BLaER1 (cell line): ENCODE results near the gene OR1S2.
A peak's percentile ranks its signal among the peaks of the same experiment; 100 is the strongest.
"Not testable (repeated sequence)": the region's sequence is repeated elsewhere in the genome, so short reads cannot be mapped to it uniquely, and the experiment has no call there.

ENCODE experiments used
- H3K27ac ChIP-seq: shearing (Covaris generic); formaldehyde crosslinking; 2 replicates; pipeline ENCODE4 v1.8.1; 2022
- H3K27me3 ChIP-seq: shearing (Covaris generic); formaldehyde crosslinking; 2 replicates; pipeline ENCODE4 v1.8.1; 2022
- H3K36me3 ChIP-seq: shearing (Covaris generic); formaldehyde crosslinking; 2 replicates; pipeline ENCODE4 v1.8.1; 2022
- H3K4me1 ChIP-seq: shearing (Covaris generic); formaldehyde crosslinking; 2 replicates; pipeline ENCODE4 v1.8.1; 2022
- H3K4me2 ChIP-seq: shearing (Covaris generic); formaldehyde crosslinking; 2 replicates; pipeline ENCODE4 v1.8.1; 2022
- H3K4me3 ChIP-seq: shearing (Covaris generic); formaldehyde crosslinking; 2 replicates; pipeline ENCODE4 v1.8.1; 2022
- H3K9ac ChIP-seq: shearing (Covaris generic); formaldehyde crosslinking; 2 replicates; pipeline ENCODE4 v1.8.1; 2022
- H3K9me3 ChIP-seq: shearing (Covaris generic); formaldehyde crosslinking; 2 replicates; pipeline ENCODE4 v1.8.1; 2022
- H4K20me1 ChIP-seq: shearing (Covaris generic); formaldehyde crosslinking; 2 replicates; pipeline ENCODE4 v1.8.1; 2022
- Cebpa-rat ChIP-seq: shearing (Covaris generic); IDR thresholded peaks from 2 replicates; pipeline ENCODE4 v1.8.1; 2022

OR1S2 gene, protein sequence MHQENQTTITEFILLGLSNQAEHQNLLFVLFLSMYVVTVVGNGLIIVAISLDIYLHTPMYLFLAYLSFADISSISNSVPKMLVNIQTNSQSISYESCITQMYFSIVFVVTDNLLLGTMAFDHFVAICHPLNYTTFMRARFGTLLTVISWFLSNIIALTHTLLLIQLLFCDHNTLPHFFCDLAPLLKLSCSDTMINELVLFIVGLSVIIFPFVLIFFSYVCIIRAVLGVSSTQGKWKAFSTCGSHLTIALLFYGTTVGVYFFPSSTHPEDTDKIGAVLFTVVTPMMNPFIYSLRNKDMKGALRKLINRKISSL

GRCh38 chr11:58204042-58204441, at the start of gene OR1S2:
TSS of gene OR1S2 (minus strand) at chr11:58204142. CDS start at chr11:58204142, 0 bp downstream.
- no peak for TF ChIP-seq Cebpa-rat
- Histone ChIP-seq H3K27ac (no peak within 1 kb of the TSS), H3K9me3 (no peaks in the 10 kb centered on the region), H3K4me3 (no peak within 1 kb of the TSS), H4K20me1 (no peaks in the 10 kb centered on the region), H3K4me1 (peaks cover 6% of the 10 kb centered on the region; the same call in 1 of the 2 replicates), H3K4me2 (0 out of 2 replicates have a peak within 1 kb of the TSS, but pooled peaks have one; percentile 2), H3K9ac (no peak within 1 kb of the TSS), H3K27me3 (no peaks in the 10 kb centered on the region), H3K36me3 (no peaks in the 10 kb centered on the region)

DNA sequence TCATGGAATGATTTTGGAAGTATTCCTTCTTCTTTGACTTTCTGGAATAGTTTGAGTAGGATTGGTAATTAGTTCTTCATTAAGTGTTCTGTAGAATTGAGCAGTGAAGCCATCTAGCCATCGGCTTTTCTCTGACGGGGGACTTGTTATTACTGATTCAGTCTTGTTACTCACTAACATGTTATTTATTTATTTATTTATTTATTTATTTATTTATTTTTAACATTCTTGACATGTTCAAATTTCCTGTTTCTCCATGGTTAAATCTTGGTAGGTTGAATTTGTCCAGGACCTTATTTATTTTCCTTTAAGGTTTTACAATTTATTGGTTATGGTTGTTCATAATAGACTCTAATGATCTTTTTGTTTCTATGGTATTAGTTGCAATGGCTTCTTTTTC, 40.0 kb upstream of the OR1S2 start:
- TF ChIP-seq Cebpa-rat: no peak
- Histone ChIP-seq H3K36me3 (no peaks in the 10 kb centered on the region), H4K20me1 (no peaks in the 10 kb centered on the region), H3K4me3 (no peak overlapping the region), H3K9ac (no peak overlapping the region), H3K27me3 (no peaks in the 10 kb centered on the region), H3K4me1 (no peaks in the 10 kb centered on the region), H3K27ac (no peak overlapping the region), H3K4me2 (no peak overlapping the region), H3K9me3 (no peaks in the 10 kb centered on the region)

GRCh38 chr11:58227956-58228615, 24.1 kb upstream of the OR1S2 start:
- H3K9ac ChIP-seq: no peak overlapping the region
- H4K20me1 ChIP-seq: no peaks in the 10 kb centered on the region
- H3K4me2 ChIP-seq: no peak overlapping the region
- no peak overlapping the region for H3K4me3 ChIP-seq
- H3K36me3 ChIP-seq: no peaks in the 10 kb centered on the region
- no peaks in the 10 kb centered on the region; the same call in 1 of the 2 replicates for H3K9me3 ChIP-seq
- H3K27ac ChIP-seq: no peak overlapping the region
- no peaks in the 10 kb centered on the region for H3K27me3 ChIP-seq
- H3K4me1 ChIP-seq: no peaks in the 10 kb centered on the region
- TF ChIP-seq Cebpa-rat: no peak

- no peaks in the 10 kb centered on the region for H3K4me1 ChIP-seq
- H3K36me3 ChIP-seq: no peaks in the 10 kb centered on the region
- no peak overlapping the region for H3K27ac ChIP-seq
- H3K4me3 ChIP-seq: no peak overlapping the region
- no peaks in the 10 kb centered on the region for H4K20me1 ChIP-seq
- H3K9me3 ChIP-seq: no peaks in the 10 kb centered on the region
- H3K27me3 ChIP-seq: no peaks in the 10 kb centered on the region
- TF ChIP-seq Cebpa-rat: no peak
- no peak overlapping the region for H3K9ac ChIP-seq
- H3K4me2 ChIP-seq: no peak overlapping the region
Observed at GRCh38 chr11:58222721-58223120, 18.8 kb upstream of the OR1S2 start.

- H3K9me3 ChIP-seq: no peaks in the 10 kb centered on the region
- TF ChIP-seq Cebpa-rat: no peak
- H3K27ac ChIP-seq: no peak overlapping the region
- no peaks in the 10 kb centered on the region for H4K20me1 ChIP-seq
- H3K27me3 ChIP-seq: no peaks in the 10 kb centered on the region
- H3K4me3 ChIP-seq: no peak overlapping the region
- no peaks in the 10 kb centered on the region for H3K36me3 ChIP-seq
- no peak overlapping the region for H3K4me2 ChIP-seq
- H3K9ac ChIP-seq: no peak overlapping the region
- H3K4me1 ChIP-seq: no peaks in the 10 kb centered on the region
Observed at GRCh38 chr11:58216476-58216875, 12.5 kb upstream of the OR1S2 start.

GRCh38 chr11:58212420-58212819, 8.5 kb upstream of the OR1S2 start, which contains the start of gene OR1S1:
TSS of gene OR1S1 (plus strand) at chr11:58212720.
- not testable (repeated sequence) for H3K9me3 ChIP-seq, H3K9ac ChIP-seq, H3K4me1 ChIP-seq, H3K27ac ChIP-seq, H3K4me3 ChIP-seq, H4K20me1 ChIP-seq, H3K4me2 ChIP-seq, H3K36me3 ChIP-seq, H3K27me3 ChIP-seq

GRCh38 chr11:58199271-58199670, 4.7 kb downstream of the OR1S2 start:
- Histone ChIP-seq H3K27me3 (no peaks in the 10 kb centered on the region), H3K9me3 (peaks cover 6% of the 10 kb centered on the region), H3K36me3 (no peaks in the 10 kb centered on the region), H3K4me1 (peaks cover 6% of the 10 kb centered on the region; the same call in 1 of the 2 replicates), H3K9ac (no peak overlapping the region), H3K27ac (no peak overlapping the region), H4K20me1 (no peaks in the 10 kb centered on the region), H3K4me3 (no peak overlapping the region), H3K4me2 (no peak overlapping the region)
- TF ChIP-seq Cebpa-rat: no peak

GRCh38 chr11:58195939-58196338, 8.0 kb downstream of the OR1S2 start:
- H3K4me1 ChIP-seq: no peaks in the 10 kb centered on the region
- H3K27ac ChIP-seq: no peak overlapping the region
- H3K9ac ChIP-seq: no peak overlapping the region
- H3K27me3 ChIP-seq: no peaks in the 10 kb centered on the region
- no peak for TF ChIP-seq Cebpa-rat
- H3K36me3 ChIP-seq: no peaks in the 10 kb centered on the region
- peaks cover 6% of the 10 kb centered on the region for H3K9me3 ChIP-seq
- H3K4me3 ChIP-seq: no peak overlapping the region
- no peak overlapping the region for H3K4me2 ChIP-seq
- H4K20me1 ChIP-seq: no peaks in the 10 kb centered on the region

- Histone ChIP-seq H3K4me1 (no peaks in the 10 kb centered on the region), H3K9ac (no peak overlapping the region), H4K20me1 (no peaks in the 10 kb centered on the region), H3K27ac (no peak overlapping the region), H3K4me2 (no peak overlapping the region), H3K36me3 (no peaks in the 10 kb centered on the region), H3K4me3 (no peak overlapping the region), H3K27me3 (no peaks in the 10 kb centered on the region), H3K9me3 (peaks cover 6% of the 10 kb centered on the region)
- no peak for TF ChIP-seq Cebpa-rat
Observed at GRCh38 chr11:58193391-58193790, 10.6 kb downstream of the OR1S2 start.

GRCh38 chr11:58192229-58192628, 11.7 kb downstream of the OR1S2 start:
- H3K36me3 ChIP-seq: no peaks in the 10 kb centered on the region
- peaks cover under 1% of the 10 kb centered on the region; the same call in 1 of the 2 replicates for H3K9me3 ChIP-seq
- no peaks in the 10 kb centered on the region for H4K20me1 ChIP-seq
- no peaks in the 10 kb centered on the region for H3K4me1 ChIP-seq
- H3K27ac ChIP-seq: no peak overlapping the region
- no peaks in the 10 kb centered on the region for H3K27me3 ChIP-seq
- H3K4me2 ChIP-seq: no peak overlapping the region
- H3K9ac ChIP-seq: no peak overlapping the region
- no peak for TF ChIP-seq Cebpa-rat
- no peak overlapping the region for H3K4me3 ChIP-seq
